DMS114 treated with DMSO at 0.1 percent for 48 hours (cell line): ENCODE data around the gene GP5.

Experiments
- DNase-seq: peaks from one replicate; lab custom pipeline; 2025; ENCODE audit not compliant: unreplicated experiment; lab: John Stamatoyannopoulos, UW

Gene GP5

DNA sequence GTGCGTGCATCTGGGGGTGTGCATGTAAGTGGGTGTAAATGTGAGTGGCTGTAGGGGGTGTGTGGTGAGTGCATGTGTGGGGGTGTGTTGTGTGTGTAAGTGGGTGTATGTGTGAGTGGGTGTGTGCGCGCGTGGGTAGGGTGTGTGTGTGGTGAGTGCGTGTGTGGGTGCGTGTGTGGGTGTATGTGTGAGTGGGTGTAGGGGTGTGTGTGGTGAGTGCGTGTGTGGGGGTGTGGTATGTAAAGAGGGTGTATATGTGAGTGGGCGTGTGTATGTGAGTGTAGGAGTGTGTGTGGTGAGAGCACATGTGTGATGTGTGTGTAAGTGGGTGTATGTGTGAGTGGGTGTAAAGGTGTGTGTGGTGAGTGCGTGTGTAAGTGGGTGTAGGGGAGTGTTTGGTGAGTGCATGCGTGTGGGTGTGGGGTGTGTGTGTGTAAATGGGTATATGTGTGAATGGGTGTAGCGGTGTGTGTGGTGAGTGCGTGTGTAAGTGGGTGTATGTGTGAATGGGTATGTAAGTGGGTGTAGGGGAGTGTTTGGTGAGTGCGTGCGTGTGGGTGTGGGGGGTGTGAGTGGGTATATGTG, 47.0 kb downstream of the GP5 start:
- no peak for DNase-seq

DNA sequence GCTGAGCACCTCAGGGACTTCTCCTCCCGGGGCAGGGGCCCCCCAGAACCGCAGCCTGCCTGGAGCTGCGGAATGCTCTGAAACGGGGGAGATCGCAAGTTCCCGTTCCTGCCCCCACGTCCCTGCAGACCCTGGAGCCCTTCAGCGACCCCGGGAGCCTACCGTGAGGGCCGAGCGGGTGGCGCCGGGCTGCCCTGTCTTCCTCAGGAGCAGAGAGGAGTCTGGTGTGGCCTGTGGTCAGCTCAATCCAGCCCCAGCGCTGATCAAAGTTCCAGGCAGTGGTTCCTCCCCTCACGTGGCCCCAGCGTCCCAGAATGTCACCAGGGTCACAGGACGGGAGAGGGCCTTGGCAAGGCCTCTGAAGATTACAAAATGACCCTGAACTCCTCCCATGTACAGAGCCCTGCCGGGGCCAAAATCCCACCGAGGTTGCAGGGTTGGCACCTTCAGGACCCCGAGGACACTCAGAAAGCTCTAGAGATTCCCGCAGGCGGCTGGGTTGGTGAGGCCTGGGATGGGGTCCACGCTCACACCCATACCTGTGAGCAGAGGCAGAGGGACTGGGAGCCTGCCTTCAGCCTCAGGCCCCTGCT, 47.9 kb downstream of the GP5 start, which contains the start of gene CPN2:
TSS of gene CPN2 (minus strand) at position 249 of the 593 bp plus-strand sequence. CDS start 8,626 bp downstream, outside the sequence.
- DNase-seq = no peak

DNA sequence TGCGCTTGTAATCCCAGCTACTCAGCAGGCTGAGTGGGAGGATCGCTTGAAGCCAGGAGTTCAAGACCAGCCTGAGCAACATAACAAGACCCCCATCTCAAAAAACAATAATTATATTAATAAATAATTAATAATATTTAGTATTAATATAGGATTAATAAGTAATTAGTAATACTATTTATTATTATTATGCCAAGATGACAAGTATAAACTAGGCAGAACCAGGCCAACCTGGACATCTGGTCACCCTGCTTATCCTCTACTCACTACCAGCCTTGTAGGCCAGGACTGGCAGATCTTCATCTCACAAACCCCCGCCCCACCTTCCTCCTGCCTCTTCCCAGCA, 48.4 kb downstream of the GP5 start:
- DNase-seq = no peak

DNA sequence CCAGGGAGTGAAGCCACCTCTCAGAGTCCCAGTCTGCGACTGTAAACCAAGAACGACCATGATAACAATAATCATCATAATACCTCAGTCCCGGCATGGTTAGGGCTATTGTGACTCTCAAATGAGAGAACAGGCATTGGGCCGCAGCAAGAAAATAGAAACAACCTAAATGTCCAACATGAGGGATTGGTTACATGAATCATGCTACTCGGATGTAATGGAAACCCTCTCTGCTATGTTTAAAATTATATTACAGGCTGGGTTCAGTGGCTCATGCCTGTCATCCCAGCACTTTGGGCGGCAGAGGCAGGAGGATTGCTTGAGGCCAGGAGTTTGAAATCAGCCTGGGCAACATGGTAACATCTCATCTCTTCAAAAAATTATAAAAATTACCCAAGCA, 50.7 kb downstream of the GP5 start:
- DNase-seq = no peak

DNA sequence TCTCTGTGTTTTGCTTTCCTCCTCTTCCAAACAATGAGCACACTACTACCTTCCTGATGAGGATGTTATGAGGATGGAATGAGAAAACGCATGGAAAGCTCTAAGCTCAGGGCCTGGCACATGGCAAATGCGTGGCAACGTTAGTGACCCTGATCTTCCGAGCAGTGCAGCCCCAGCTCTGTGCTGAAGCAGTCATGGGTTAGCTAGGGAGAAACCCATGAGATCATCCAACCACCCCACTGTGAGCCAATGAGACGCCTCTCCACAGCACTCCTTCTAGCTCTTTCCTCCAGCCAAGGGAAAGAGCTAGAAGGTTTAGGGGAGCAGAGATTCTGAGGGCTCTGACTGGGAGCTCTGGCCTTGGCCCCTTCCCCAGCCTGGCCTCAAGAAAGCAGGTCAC, 52.4 kb downstream of the GP5 start:
- no peak for DNase-seq

DNA sequence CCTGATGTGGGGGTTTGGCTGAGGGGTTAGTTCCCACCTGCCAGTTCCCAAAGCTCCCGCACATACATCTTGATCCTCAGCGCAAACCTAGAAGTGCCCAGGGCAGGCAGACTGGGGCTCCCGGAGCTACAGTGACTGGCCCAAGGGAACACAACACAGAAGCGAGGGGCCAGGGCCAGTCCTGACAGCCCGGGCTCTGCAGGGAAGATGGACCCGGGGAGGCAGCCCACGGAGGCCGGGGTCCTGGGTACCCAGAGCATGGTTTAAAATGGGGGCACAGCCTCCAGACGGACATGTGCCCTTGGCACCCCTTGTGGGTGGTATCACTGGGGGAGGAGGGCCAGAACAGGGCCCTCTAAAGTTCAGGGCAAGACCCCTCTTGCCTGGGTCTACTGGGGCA, 53.0 kb downstream of the GP5 start:
- no peak for DNase-seq
